ENCODE results near the gene CDH6. TPM values are rescaled to one million over a fixed set of nuclear protein-coding genes. Genes with fewer than 3 reads are reported as not detected.

The CDH6 gene
- total and polyA plus RNA-seq, 2 of the 4 experiments (the other 2 are of a cell fraction), result 72.2 to 232 TPM

DNA sequence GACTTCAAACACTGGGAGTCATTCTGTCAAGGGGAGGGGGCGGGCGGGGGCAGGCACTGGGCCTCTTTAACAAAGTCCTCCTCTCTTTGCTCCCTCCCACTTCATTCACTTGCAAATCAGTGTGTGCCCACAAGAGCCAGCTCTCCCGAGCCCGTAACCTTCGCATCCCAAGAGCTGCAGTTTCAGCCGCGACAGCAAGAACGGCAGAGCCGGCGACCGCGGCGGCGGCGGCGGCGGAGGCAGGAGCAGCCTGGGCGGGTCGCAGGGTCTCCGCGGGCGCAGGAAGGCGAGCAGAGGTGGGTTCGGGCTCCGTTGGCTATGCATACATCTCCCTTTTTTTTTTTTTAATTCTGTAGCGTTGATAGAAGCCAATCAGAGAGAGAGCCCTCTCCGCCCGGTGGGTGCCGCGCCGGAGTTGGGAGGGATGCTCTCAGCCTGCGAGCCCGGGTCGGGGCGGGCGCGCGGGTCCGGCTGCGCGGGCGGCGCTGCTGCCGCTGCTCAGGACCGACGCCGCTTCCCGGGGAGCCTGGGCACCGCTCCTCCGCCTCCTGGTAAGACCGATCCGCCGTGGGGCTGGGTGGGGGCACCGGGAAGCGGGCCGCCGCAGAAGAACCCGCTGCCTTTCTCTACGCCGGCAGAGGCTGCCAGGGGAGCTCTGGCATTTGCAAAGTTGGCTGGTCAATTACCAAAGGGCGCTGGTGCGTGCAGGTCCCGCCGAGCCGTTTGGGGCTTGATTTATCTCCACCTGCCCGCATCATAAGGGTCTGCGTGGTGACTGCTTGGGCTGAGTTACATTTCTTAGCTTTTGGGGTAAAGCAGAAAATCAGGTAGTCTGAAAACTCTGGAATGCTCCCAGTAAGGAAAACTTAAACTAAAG lies at the start of gene CDH6 (continued):
- no peak for TF ChIP-seq CEBPB (IDR thresholded peaks at IDR 0.05; ENCODE audit: low read depth, low read length)
- TF ChIP-seq CHD1 (IDR thresholded peaks at IDR 0.05; ENCODE audit: low read depth, low read length), result peak; percentile 28; the same call in 1 of the 2 replicates
- no peak for TF ChIP-seq RAD21 (IDR thresholded peaks at IDR 0.05; ENCODE audit: low read length)
- TF ChIP-seq MAFK (IDR thresholded peaks at IDR 0.05; ENCODE audit: low read depth, low read length), result no peak
- no peak for TF ChIP-seq RCOR1 (IDR thresholded peaks at IDR 0.05; ENCODE audit: insufficient replicate concordance, low read length)

DNA sequence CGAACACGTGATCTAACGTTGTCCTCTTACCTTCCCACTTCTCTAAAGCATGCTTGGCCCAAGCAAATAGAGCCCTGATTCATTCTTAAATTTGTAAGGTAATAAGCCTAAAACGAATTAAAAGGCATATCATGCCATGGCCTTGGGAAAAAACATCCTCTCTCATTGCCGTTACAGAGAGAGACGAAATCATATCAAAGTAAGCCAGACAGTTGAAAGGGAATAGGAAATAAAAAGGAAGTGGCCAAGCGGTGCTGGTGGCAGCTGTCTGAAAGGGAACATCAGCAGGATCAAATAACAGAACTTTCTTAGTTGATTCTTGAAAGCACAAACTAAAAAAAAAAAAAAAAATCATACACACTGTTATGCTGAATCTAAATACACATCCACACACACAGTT lies 49.1 kb upstream of the CDH6 start:
- Histone ChIP-seq H3K79me1 (ENCODE audit: low read depth in 1 of 2, low read length in 2 of 2) (no peaks in the 10 kb centered on the region), H4K20me1 (ENCODE audit: insufficient read depth, low read length) (no peaks in the 10 kb centered on the region), H3K27ac (ENCODE audit: insufficient read depth, low read length) (no peak overlapping the region), H3K27me3 (ENCODE audit: control insufficient read depth, insufficient read depth, low read length) (no peaks in the 10 kb centered on the region), H3K9me1 (ENCODE audit: insufficient read depth, low read length) (0 out of 2 replicates have a peak, but pooled peaks cover 3% of the 10 kb centered on the region), H3K9ac (ENCODE audit: low read depth, low read length) (no peak overlapping the region), H2BK5ac (ENCODE audit: low read depth, low read length, poor library complexity, severe bottlenecking) (no peak overlapping the region), H3K4me2 (ENCODE audit: low read depth, low read length) (no peak overlapping the region), H2AK5ac (ENCODE audit: low read depth, low read length) (no peak overlapping the region), H2BK120ac (ENCODE audit: low read depth, low read length) (no peak overlapping the region), H3K4me1 (ENCODE audit: control insufficient read depth, insufficient read depth, low read length) (peaks cover 2% of the 10 kb centered on the region), H4K91ac (ENCODE audit: insufficient read depth, low read depth, low read length) (no peak overlapping the region), H3K9me3 (ENCODE audit: control insufficient read depth, insufficient read depth, low read length) (no peaks in the 10 kb centered on the region), H4K8ac (ENCODE audit: low read depth in 2 of 2, low read length in 2 of 2) (no peak overlapping the region), H2AFZ (replicated peaks; ENCODE audit: low read length, poor library complexity) (no peak overlapping the region), H3K4ac (ENCODE audit: low read depth, low read length) (no peak overlapping the region), H3K14ac (replicated peaks; ENCODE audit: low read depth, low read length) (no peak overlapping the region), H4K5ac (ENCODE audit: low read depth, low read length) (no peak overlapping the region), H2AK9ac (replicated peaks; ENCODE audit: low read depth, low read length, poor library complexity) (no peak overlapping the region), H3K4me3 (ENCODE audit: insufficient read depth, low read depth, low read length) (no peak overlapping the region), H3K56ac (ENCODE audit: extremely low read depth, insufficient read depth, low read length) (no peak overlapping the region), H2BK15ac (ENCODE audit: low read depth, low read length) (no peak overlapping the region), H3K36me3 (ENCODE audit: control insufficient read depth, insufficient read depth, low read length) (no peaks in the 10 kb centered on the region), H3K18ac (ENCODE audit: low read depth, low read length) (no peak overlapping the region), H2BK20ac (ENCODE audit: low read depth, low read length) (no peak overlapping the region), H3K23ac (ENCODE audit: low read depth, low read length) (no peak overlapping the region)
- no CpG with 5 or more reads among the region's 7 CpGs for WGBS, 2 experiments (ENCODE audit: extremely low coverage in 2 of 2, insufficient read length in 1 of 2)
- dilution Hi-C loops (cut with HindIII; ENCODE audit: low sequenced_read_pairs, unreplicated experiment), result no loop called here
- no peak for DNase-seq
- no TSS peak for BruUV-seq (replicated peaks)
- in situ Hi-C loops (cut with MboI; ENCODE audit: low sequenced_read_pairs), result no loop called here
- POLR2A ChIA-PET (ENCODE audit: unreplicated experiment), result interaction anchor here (0.5 kb wide), 1 partner anchor 454 kb away, joined by 9 read pairs; no protein-coding TSS in a partner anchor
- intact Hi-C loops (cut with micrococcal nuclease), result no loop called here
- ATAC-seq (ENCODE audit: low read depth), result no peak
- CTCF ChIA-PET, result no interaction called here
- TF ChIP-seq CHD1 (IDR thresholded peaks at IDR 0.05; ENCODE audit: low read depth, low read length) (no peak), USF2 (IDR thresholded peaks at IDR 0.05; ENCODE audit: low read depth, low read length) (no peak), POLR2A (IDR thresholded peaks at IDR 0.05; ENCODE audit: low read depth, low read length) (no peak), RCOR1 (IDR thresholded peaks at IDR 0.05; ENCODE audit: insufficient replicate concordance, low read length) (no peak), SMC3 (IDR thresholded peaks at IDR 0.05; ENCODE audit: low read depth, low read length) (no peak), MAZ (IDR thresholded peaks at IDR 0.05; ENCODE audit: borderline replicate concordance, low read depth, low read length) (no peak), NFE2L2 (IDR thresholded peaks at IDR 0.05; ENCODE audit: low read depth, low read length) (no peak), MAFK (IDR thresholded peaks at IDR 0.05; ENCODE audit: low read depth, low read length) (no peak), RAD21 (IDR thresholded peaks at IDR 0.05; ENCODE audit: low read length) (no peak), ELK1 (IDR thresholded peaks at IDR 0.05; ENCODE audit: borderline replicate concordance, low read depth, low read length) (no peak), CEBPB (IDR thresholded peaks at IDR 0.05; ENCODE audit: low read depth, low read length) (no peak), BHLHE40 (IDR thresholded peaks at IDR 0.05; ENCODE audit: low read depth, low read length) (no peak)

Data from IMR-90 (cell line).